SU-DHL-6 (cell line): ENCODE results near the gene AURKB.

Source experiments
- H2AFZ ChIP-seq: fragments of 200-600 bp; sonication (generic); 2 replicates; pipeline ENCODE4 v1.6.1; 2014; ENCODE audit warnings: low read depth, mild to moderate bottlenecking, moderate library complexity, mixed read lengths, antibody characterized with exemption, low read length; ENCODE audit not compliant: severe bottlenecking
- H3F3A ChIP-seq: fragments of 200-600 bp; shearing (Covaris generic); 2 replicates; pipeline ENCODE4 v1.6.0; 2016; ENCODE audit warnings: antibody characterized with exemption, mild to moderate bottlenecking; ENCODE audit not compliant: insufficient read depth
- H3K27ac ChIP-seq: fragments of 200-600 bp; sonication (generic); 2 replicates; pipeline ENCODE4 v1.5.1; 2016; ENCODE audit warnings: low read depth, mild to moderate bottlenecking, low read length, moderate library complexity, mixed read lengths
- H3K27me3 ChIP-seq: fragments of 200-600 bp; sonication (generic), shearing (Covaris generic); 2 replicates; pipeline ENCODE4 v1.6.0; 2014; ENCODE audit warnings: mild to moderate bottlenecking, low read length
- H3K36me3 ChIP-seq: fragments of 200-600 bp; sonication (generic); 2 replicates; pipeline ENCODE4 v1.6.1; 2014; ENCODE audit warnings: mild to moderate bottlenecking, low read length, mixed read lengths
- H3K4me2 ChIP-seq: fragments of 300-600, 200-600 bp; shearing (Covaris generic), sonication (generic); 2 replicates; pipeline ENCODE4 v1.6.0; 2014; ENCODE audit warnings: low read length, low read depth, mild to moderate bottlenecking; ENCODE audit not compliant: poor library complexity, severe bottlenecking
- H3K4me3 ChIP-seq: fragments of 200-600 bp; sonication (generic); 2 replicates; pipeline ENCODE4 v1.5.1; 2014; ENCODE audit warnings: antibody characterized with exemption, low read length, mild to moderate bottlenecking, mixed read lengths; ENCODE audit not compliant: insufficient read depth, poor library complexity, severe bottlenecking
- H3K79me2 ChIP-seq: fragments of 200-600 bp; sonication (generic); 2 replicates; pipeline ENCODE4 v1.6.1; 2014; ENCODE audit warnings: mild to moderate bottlenecking, low read length, moderate library complexity; ENCODE audit not compliant: insufficient read depth
- H3K9ac ChIP-seq: fragments of 200-600 bp; sonication (generic); 2 replicates; pipeline ENCODE4 v1.7.0; 2014; ENCODE audit warnings: mild to moderate bottlenecking, low read length
- H3K9me2 ChIP-seq: fragments of 200-600 bp; sonication (generic); replicated peaks from 2 replicates; pipeline ENCODE4 v1.6.1; 2014; ENCODE audit warnings: low read length; ENCODE audit not compliant: insufficient read depth
- H3K9me3 ChIP-seq: fragments of 200-600 bp; sonication (generic); 2 replicates; pipeline ENCODE4 v1.6.1; 2014; ENCODE audit warnings: low read length, mixed read lengths; ENCODE audit not compliant: insufficient read depth
- H4K20me1 ChIP-seq: fragments of 200-600 bp; sonication (generic); 2 replicates; pipeline ENCODE4 v1.6.1; 2014; ENCODE audit warnings: low read depth, mild to moderate bottlenecking, antibody characterized with exemption, low read length, moderate library complexity, mixed read lengths
- CTCF ChIP-seq: fragments of 200-600 bp; sonication (generic); IDR thresholded peaks from one replicate; pipeline ENCODE4 v1.5.1; 2017; ENCODE audit warnings: antibody characterized with exemption, mild to moderate bottlenecking, low read length, moderate library complexity; ENCODE audit not compliant: insufficient read depth, poor library complexity, severe bottlenecking
- EZH2phosphoT487 ChIP-seq: fragments of 200-600 bp; sonication (generic), shearing (Covaris generic); conservative IDR thresholded peaks from 2 replicates; pipeline ENCODE4 v1.6.1; 2018; ENCODE audit warnings: mild to moderate bottlenecking, antibody characterized with exemption, low read length, moderate library complexity, mixed read lengths

Gene AURKB

DNA sequence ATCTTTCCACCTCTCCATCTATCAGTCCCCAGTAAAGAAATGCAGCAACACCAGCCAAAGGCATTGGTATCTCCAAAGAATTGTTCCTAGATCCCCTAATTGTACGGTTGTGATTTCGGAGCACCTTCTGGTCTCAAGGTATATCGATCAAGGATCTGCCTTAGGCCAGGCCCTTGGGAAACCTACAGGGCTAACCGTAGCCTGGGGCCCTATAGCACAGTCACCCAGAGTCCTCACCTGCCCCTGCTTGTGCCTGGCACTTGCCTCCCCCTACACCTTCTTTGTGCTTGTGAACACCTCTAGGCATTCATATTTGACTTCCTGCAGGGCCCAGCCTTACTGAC lies 16.8 kb upstream of the AURKB start:
- no peaks in the 10 kb centered on the region for H3K79me2 ChIP-seq
- no peaks in the 10 kb centered on the region for H3K9me3 ChIP-seq
- H3K4me3 ChIP-seq, result no peak overlapping the region
- no peak overlapping the region for H3K4me2 ChIP-seq
- no peak overlapping the region for H3K9ac ChIP-seq
- no peaks in the 10 kb centered on the region for H3K9me2 ChIP-seq
- no peak overlapping the region for H2AFZ ChIP-seq
- H3K36me3 ChIP-seq, result no peaks in the 10 kb centered on the region
- no peaks in the 10 kb centered on the region for H4K20me1 ChIP-seq
- no peak for TF ChIP-seq EZH2phosphoT487
- TF ChIP-seq CTCF, result no peak
- peaks cover 13% of the 10 kb centered on the region; the same call in 1 of the 2 replicates for H3F3A ChIP-seq
- H3K27ac ChIP-seq, result no peak overlapping the region
- H3K27me3 ChIP-seq, result no peaks in the 10 kb centered on the region

DNA sequence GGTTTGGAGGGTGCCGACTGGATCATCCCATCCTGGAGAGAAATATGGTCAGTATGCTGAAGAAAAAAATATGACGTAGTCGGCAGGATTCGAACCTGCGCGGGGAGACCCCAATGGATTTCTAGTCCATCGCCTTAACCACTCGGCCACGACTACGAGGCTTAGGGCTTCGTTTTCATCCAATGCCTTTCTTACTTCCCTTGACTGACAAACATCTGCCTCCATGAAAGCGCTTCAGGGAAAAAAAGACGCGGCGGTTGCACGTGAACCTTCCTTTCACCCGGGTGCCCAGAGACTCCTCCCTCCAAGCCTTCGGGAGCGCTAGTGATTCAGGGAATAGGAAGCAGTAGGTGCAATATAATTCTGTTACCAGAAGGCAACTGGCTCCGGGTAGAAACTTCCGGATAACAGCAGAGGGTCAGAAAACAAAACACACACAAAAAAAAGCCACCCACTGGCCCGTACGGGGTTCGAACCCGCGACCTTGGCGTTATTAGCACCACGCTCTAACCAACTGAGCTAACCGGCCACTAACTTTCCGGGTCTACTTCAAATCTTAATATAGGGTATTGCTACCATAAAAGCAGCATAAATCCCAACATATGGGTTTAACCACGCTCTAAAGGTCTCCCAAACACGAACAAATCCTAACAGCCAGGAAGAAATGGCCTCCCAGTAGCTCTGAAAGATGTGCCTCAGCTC lies 16.3 kb upstream of the AURKB start:
- H3K4me3 ChIP-seq, result no peak overlapping the region
- H3K9ac ChIP-seq, result no peak overlapping the region
- no peaks in the 10 kb centered on the region for H3K79me2 ChIP-seq
- no peaks in the 10 kb centered on the region for H3K27me3 ChIP-seq
- H3K27ac ChIP-seq, result no peak overlapping the region
- H3K9me2 ChIP-seq, result no peaks in the 10 kb centered on the region
- no peaks in the 10 kb centered on the region for H3K36me3 ChIP-seq
- no peaks in the 10 kb centered on the region for H3K9me3 ChIP-seq
- no peak overlapping the region for H2AFZ ChIP-seq
- peaks cover 18% of the 10 kb centered on the region for H3F3A ChIP-seq
- no peaks in the 10 kb centered on the region for H4K20me1 ChIP-seq
- H3K4me2 ChIP-seq, result no peak overlapping the region
- TF ChIP-seq CTCF (no peak), EZH2phosphoT487 (no peak)

DNA sequence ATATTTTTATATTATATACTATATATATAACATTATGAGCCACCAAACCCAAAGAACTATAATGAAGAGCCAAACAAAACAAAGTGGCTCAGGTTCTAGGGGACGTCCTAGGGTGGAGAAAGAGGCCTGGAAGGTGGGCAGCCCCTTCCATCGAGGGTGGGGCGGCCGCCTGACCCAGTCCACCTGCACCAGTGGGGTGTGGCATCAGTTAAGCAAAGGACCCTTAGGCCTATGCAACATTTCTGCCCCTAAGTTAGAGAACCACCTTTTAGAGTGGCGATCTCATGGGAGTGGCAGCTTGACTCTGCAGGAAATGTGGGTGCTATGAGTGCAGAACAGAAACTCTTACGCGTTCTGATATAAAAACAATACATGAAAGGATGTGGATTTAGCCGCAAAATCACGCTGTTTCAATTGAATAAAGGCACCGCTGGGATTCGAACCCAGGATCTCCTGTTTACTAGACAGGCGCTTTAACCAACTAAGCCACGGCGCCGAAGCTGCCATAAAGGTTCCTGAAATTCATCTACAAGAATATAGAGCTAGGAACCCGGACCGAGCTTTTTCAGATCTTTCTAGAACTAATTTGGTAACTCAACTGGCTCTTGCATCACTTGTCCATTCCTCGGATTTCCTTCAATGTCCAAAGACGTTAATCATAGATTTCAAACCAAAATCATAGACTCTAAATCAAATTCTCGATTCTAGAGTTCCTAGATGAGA lies 15.6 kb upstream of the AURKB start:
- Histone ChIP-seq H3K4me3 (no peak overlapping the region), H3K36me3 (no peaks in the 10 kb centered on the region), H3K4me2 (no peak overlapping the region), H3K27ac (no peak overlapping the region), H3K9me3 (no peaks in the 10 kb centered on the region), H3K79me2 (no peaks in the 10 kb centered on the region), H3K9me2 (no peaks in the 10 kb centered on the region), H4K20me1 (no peaks in the 10 kb centered on the region), H3K9ac (no peak overlapping the region), H3K27me3 (no peaks in the 10 kb centered on the region), H2AFZ (no peak overlapping the region), H3F3A (peaks cover 23% of the 10 kb centered on the region)
- no peak for TF ChIP-seq CTCF
- no peak for TF ChIP-seq EZH2phosphoT487
